ENCODE measurements around the gene SYT5. TPM values are rescaled to one million over a fixed set of nuclear protein-coding genes. Genes with fewer than 3 reads are reported as not detected.
"Not testable (repeated sequence)": the region's sequence is repeated elsewhere in the genome, so short reads cannot be mapped to it uniquely, and the experiment has no call there.

SYT5 gene
- total and polyA plus RNA-seq, 4 donors, result 0.06 to 0.40 (median 0.33) TPM; not detected in 1

- TF ChIP-seq, protein P1, sequence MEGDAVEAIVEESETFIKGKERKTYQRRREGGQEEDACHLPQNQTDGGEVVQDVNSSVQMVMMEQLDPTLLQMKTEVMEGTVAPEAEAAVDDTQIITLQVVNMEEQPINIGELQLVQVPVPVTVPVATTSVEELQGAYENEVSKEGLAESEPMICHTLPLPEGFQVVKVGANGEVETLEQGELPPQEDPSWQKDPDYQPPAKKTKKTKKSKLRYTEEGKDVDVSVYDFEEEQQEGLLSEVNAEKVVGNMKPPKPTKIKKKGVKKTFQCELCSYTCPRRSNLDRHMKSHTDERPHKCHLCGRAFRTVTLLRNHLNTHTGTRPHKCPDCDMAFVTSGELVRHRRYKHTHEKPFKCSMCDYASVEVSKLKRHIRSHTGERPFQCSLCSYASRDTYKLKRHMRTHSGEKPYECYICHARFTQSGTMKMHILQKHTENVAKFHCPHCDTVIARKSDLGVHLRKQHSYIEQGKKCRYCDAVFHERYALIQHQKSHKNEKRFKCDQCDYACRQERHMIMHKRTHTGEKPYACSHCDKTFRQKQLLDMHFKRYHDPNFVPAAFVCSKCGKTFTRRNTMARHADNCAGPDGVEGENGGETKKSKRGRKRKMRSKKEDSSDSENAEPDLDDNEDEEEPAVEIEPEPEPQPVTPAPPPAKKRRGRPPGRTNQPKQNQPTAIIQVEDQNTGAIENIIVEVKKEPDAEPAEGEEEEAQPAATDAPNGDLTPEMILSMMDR (IDR thresholded peaks at IDR 0.05; ENCODE audit: control extremely low read depth, extremely low read depth), result no peak
- Histone ChIP-seq H3K27me3 (ENCODE audit: control insufficient read depth in 3 of 3, insufficient read depth in 3 of 3, low read length in 2 of 3) (peaks cover 9 to 72% (median 43%) of the 10 kb centered on the region in 3 donors), H3K9ac (ENCODE audit: insufficient read depth in 1 of 2, low read length in 2 of 2) (no peak overlapping the region), H3K4me1 (ENCODE audit: control insufficient read depth in 5 of 5, insufficient read depth in 5 of 5, low read length in 5 of 5) (peaks cover 0 to 6% (median 0%) of the 10 kb centered on the region in 5 donors), H3K27ac (ENCODE audit: low read depth in 1 of 2, low read length in 1 of 2) (no peak overlapping the region), H3K9me3 (ENCODE audit: control insufficient read depth in 4 of 4, insufficient read depth in 3 of 4, low read length in 3 of 4) (peaks cover 0 to 4% (median under 1%) of the 10 kb centered on the region in 4 donors), H3K4me3 (no peak overlapping the region), H3K36me3 (ENCODE audit: control insufficient read depth in 4 of 4, insufficient read depth in 4 of 4, low read length in 4 of 4) (no peaks in the 10 kb centered on the region)
- ATAC-seq (ENCODE audit: insufficient read depth, low FRiP score) (no peak), DNase-seq (no peak)
- 2 to 3% methylated on average over 31 to 32 of the region's 32 CpGs for WGBS, 2 donors
Observed at GRCh38 chr19:55173186-55173713, 6.8 kb downstream of the SYT5 start.

DNA sequence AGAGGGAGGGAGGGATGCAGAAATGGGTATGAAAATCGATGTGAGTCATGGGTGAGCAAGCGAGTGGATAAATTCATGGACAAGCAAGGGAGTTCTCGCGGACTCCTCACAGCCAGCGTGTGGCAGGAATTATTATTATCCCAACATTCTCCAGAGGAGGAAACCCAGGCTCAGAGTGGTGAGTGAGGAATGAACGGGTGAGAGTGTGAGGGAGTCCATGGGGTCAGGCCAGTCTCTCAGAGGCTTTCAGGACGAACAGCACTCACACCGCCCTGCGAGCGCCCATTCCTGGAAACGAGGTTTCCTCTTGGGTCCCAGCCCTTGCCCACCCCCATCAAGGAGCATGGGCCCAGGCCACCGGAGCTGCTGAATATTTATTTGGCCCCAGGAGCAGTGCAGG lies 7.3 kb downstream of the SYT5 start:
- peaks cover 0 to 6% (median 0%) of the 10 kb centered on the region in 5 donors for H3K4me1 ChIP-seq (ENCODE audit: control insufficient read depth in 5 of 5, insufficient read depth in 5 of 5, low read length in 5 of 5)
- DNase-seq (no peak), ATAC-seq (ENCODE audit: insufficient read depth, low FRiP score) (no peak)
- H3K9ac ChIP-seq (ENCODE audit: insufficient read depth in 1 of 2, low read length in 2 of 2), result no peak overlapping the region
- H3K27ac ChIP-seq (ENCODE audit: low read depth in 1 of 2, low read length in 1 of 2), result no peak overlapping the region
- TF ChIP-seq, protein P1 (IDR thresholded peaks at IDR 0.05; ENCODE audit: control extremely low read depth, extremely low read depth), result no peak
- WGBS, 2 donors, result 13 to 19% methylated on average over 12 of the region's 12 CpGs
- H3K27me3 ChIP-seq (ENCODE audit: control insufficient read depth in 3 of 3, insufficient read depth in 3 of 3, low read length in 2 of 3), result peaks cover 6 to 71% (median 41%) of the 10 kb centered on the region in 3 donors
- no peak overlapping the region for H3K4me3 ChIP-seq
- H3K9me3 ChIP-seq (ENCODE audit: control insufficient read depth in 4 of 4, insufficient read depth in 3 of 4, low read length in 3 of 4), result peaks cover 0 to 4% (median under 1%) of the 10 kb centered on the region in 4 donors
- no peaks in the 10 kb centered on the region for H3K36me3 ChIP-seq (ENCODE audit: control insufficient read depth in 4 of 4, insufficient read depth in 4 of 4, low read length in 4 of 4)

DNA sequence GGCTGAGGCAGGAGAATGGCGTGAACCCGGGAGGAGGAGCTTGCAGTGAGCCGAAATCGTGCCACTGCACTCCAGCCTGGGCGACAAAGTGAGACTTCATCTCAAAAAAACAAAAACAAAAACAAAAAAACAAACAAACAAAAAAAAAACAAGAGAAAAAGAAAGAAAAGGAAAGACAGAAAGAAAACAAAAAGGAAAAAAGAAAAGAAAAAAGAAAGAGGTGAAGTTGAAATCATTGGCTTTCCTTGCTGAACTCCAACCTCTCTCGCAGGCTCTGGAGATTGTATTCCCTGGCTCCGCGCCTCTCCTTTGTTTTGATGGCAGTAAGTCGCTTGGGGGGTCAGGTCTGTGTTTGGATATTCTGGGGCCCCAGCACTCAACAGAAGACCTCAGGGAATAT lies 7.8 kb downstream of the SYT5 start:
- not testable (repeated sequence) for H3K9ac ChIP-seq (ENCODE audit: insufficient read depth in 1 of 2, low read length in 2 of 2); DNase-seq; H3K9me3 ChIP-seq (ENCODE audit: control insufficient read depth in 4 of 4, insufficient read depth in 3 of 4, low read length in 3 of 4); ATAC-seq (ENCODE audit: insufficient read depth, low FRiP score); H3K27ac ChIP-seq (ENCODE audit: low read depth in 1 of 2, low read length in 1 of 2); H3K36me3 ChIP-seq (ENCODE audit: control insufficient read depth in 4 of 4, insufficient read depth in 4 of 4, low read length in 4 of 4); H3K4me1 ChIP-seq (ENCODE audit: control insufficient read depth in 5 of 5, insufficient read depth in 5 of 5, low read length in 5 of 5); H3K4me3 ChIP-seq
- H3K27me3 ChIP-seq (ENCODE audit: control insufficient read depth in 3 of 3, insufficient read depth in 3 of 3, low read length in 2 of 3), result peaks cover 6 to 69% (median 42%) of the 10 kb centered on the region in 3 donors
- 53 to 68% methylated on average over 9 of the region's 9 CpGs for WGBS, 2 donors

DNA sequence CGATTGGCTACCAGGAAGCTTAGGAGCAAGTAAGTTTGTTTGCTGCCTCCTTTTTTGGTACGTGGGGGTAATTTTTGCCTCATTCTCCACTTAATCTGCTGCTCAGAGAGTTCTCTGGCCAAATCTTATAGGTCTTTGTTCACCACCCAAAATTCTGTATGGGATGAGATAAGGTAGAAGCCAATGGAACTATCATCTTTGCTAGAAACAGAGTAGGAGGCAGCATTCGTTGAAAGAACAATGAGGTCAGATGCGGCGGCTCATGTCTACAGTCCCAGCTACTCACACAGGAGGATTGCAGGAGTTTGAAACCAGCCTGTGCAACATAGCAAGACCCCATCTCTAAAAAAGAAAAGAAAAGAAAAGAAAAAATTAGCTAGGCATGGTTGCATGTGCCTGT lies 8.6 kb downstream of the SYT5 start:
- Histone ChIP-seq H3K4me3 (no peak overlapping the region), H3K4me1 (ENCODE audit: control insufficient read depth in 5 of 5, insufficient read depth in 5 of 5, low read length in 5 of 5) (peaks cover 0 to 8% (median 5%) of the 10 kb centered on the region in 5 donors), H3K36me3 (ENCODE audit: control insufficient read depth in 4 of 4, insufficient read depth in 4 of 4, low read length in 4 of 4) (no peaks in the 10 kb centered on the region), H3K27ac (ENCODE audit: low read depth in 1 of 2, low read length in 1 of 2) (no peak overlapping the region), H3K27me3 (ENCODE audit: control insufficient read depth in 3 of 3, insufficient read depth in 3 of 3, low read length in 2 of 3) (peaks cover 6 to 69% (median 42%) of the 10 kb centered on the region in 3 donors), H3K9ac (ENCODE audit: insufficient read depth in 1 of 2, low read length in 2 of 2) (no peak overlapping the region), H3K9me3 (ENCODE audit: control insufficient read depth in 4 of 4, insufficient read depth in 3 of 4, low read length in 3 of 4) (peaks cover 0 to 4% (median under 1%) of the 10 kb centered on the region in 4 donors)
- ATAC-seq (ENCODE audit: insufficient read depth, low FRiP score) (no peak), DNase-seq (no peak)
- WGBS, 2 donors, result 84% methylated on average over 5 of the region's 5 CpGs
- TF ChIP-seq, protein P1 (IDR thresholded peaks at IDR 0.05; ENCODE audit: control extremely low read depth, extremely low read depth), result no peak

Measured in lung (tissue), 12 donors.